Retina (tissue), 1 donor: ENCODE measurements around the gene CPXM1.
"Not testable (repeated sequence)": the region's sequence is repeated elsewhere in the genome, so short reads cannot be mapped to it uniquely, and the experiment has no call there.

Source experiments
- DNase-seq: peaks from one replicate; pipeline ENCODE4 v3.0.0-alpha.2; 2016

CPXM1 gene

GRCh38 chr20:2800521-2801285 is at the start of gene CPXM1:
CPXM1 (minus strand) TSS chr20:2800627; CDS start chr20:2800572, 55 bp downstream.
- peak; percentile 85 for DNase-seq

GRCh38 chr20:2849529-2849928 is 49.1 kb upstream of the CPXM1 start:
- DNase-seq: no peak

- DNase-seq: no peak
These were observed 47.4 kb upstream of the CPXM1 start for GRCh38 chr20:2847802-2848201.

GRCh38 chr20:2846698-2847097 is 46.3 kb upstream of the CPXM1 start:
- no peak for DNase-seq

- no peak for DNase-seq
These were observed 45.2 kb upstream of the CPXM1 start for GRCh38 chr20:2845607-2846006.

- peak; percentile 69 for DNase-seq
These were observed 40.6 kb upstream of the CPXM1 start for GRCh38 chr20:2840967-2841531.

- peak; percentile 95 for DNase-seq
These were observed 39.9 kb upstream of the CPXM1 start, which contains the start of the genes PCED1A and VPS16 for GRCh38 chr20:2840138-2840966. PCED1A (minus strand) TSS chr20:2840655; CDS start chr20:2839912, 743 bp downstream. VPS16 (plus strand) TSS chr20:2840745; CDS start chr20:2840775, 30 bp downstream.

- DNase-seq: no peak
These were observed 39.3 kb upstream of the CPXM1 start for GRCh38 chr20:2839732-2840137.

- DNase-seq: no peak
These were observed 38.6 kb upstream of the CPXM1 start for GRCh38 chr20:2838847-2839671.

- no peak for DNase-seq
These were observed 37.9 kb upstream of the CPXM1 start for GRCh38 chr20:2838170-2838797.

- no peak for DNase-seq
These were observed 37.0 kb upstream of the CPXM1 start for GRCh38 chr20:2837221-2837960.

- DNase-seq: no peak
These were observed 35.6 kb upstream of the CPXM1 start for GRCh38 chr20:2836035-2836434.

GRCh38 chr20:2835331-2835796 is 34.9 kb upstream of the CPXM1 start:
- no peak for DNase-seq

- DNase-seq: no peak
These were observed 34.1 kb upstream of the CPXM1 start for GRCh38 chr20:2834401-2835110.

- no peak for DNase-seq
These were observed 33.3 kb upstream of the CPXM1 start for GRCh38 chr20:2833761-2834160.

- not testable (repeated sequence) for DNase-seq
These were observed 30.8 kb upstream of the CPXM1 start for GRCh38 chr20:2831206-2831605.

- no peak for DNase-seq
These were observed 28.9 kb upstream of the CPXM1 start for GRCh38 chr20:2829376-2829775.

- DNase-seq: no peak
These were observed 26.2 kb upstream of the CPXM1 start for GRCh38 chr20:2826655-2827054.

- DNase-seq: no peak
These were observed 25.3 kb upstream of the CPXM1 start for GRCh38 chr20:2825761-2826160.

GRCh38 chr20:2822073-2822472 is 21.6 kb upstream of the CPXM1 start:
- no peak for DNase-seq
